GM19043 (cell line): Measurements from ENCODE around the gene SPTB.
"Not testable (repeated sequence)": the region's sequence is repeated elsewhere in the genome, so short reads cannot be mapped to it uniquely, and the experiment has no call there.

Experiments
- ATAC-seq: cut with Tn5 transposase; IDR thresholded peaks from one replicate; pipeline ENCODE4 v1.9.1; 2021; ENCODE audit warnings: low read depth; ENCODE audit not compliant: unreplicated experiment

Gene SPTB

GRCh38 chr14:64825006-64825405 is 54.7 kb downstream of the SPTB start:
- no peak for ATAC-seq

GRCh38 chr14:64824471-64824870 is 55.2 kb downstream of the SPTB start:
- no peak for ATAC-seq

GRCh38 chr14:64823305-64823861 is 56.3 kb downstream of the SPTB start:
- peak; percentile 71 for ATAC-seq

- no peak for ATAC-seq
Measured at GRCh38 chr14:64821651-64822050, 58.1 kb downstream of the SPTB start.

- ATAC-seq, result no peak
Measured at GRCh38 chr14:64818151-64818550, 61.6 kb downstream of the SPTB start.

- no peak for ATAC-seq
Measured at GRCh38 chr14:64817631-64818030, 62.1 kb downstream of the SPTB start.

- no peak for ATAC-seq
Measured at GRCh38 chr14:64816221-64816783, 63.4 kb downstream of the SPTB start.

GRCh38 chr14:64815257-64815656 is 64.5 kb downstream of the SPTB start:
- ATAC-seq, result no peak

GRCh38 chr14:64812412-64812811 is 67.3 kb downstream of the SPTB start:
- no peak for ATAC-seq

- ATAC-seq, result no peak
Measured at GRCh38 chr14:64811676-64812075, 68.0 kb downstream of the SPTB start.

- no peak for ATAC-seq
Measured at GRCh38 chr14:64808449-64808848, 71.3 kb downstream of the SPTB start.

GRCh38 chr14:64807551-64807950 is 72.2 kb downstream of the SPTB start:
- ATAC-seq, result no peak

- no peak for ATAC-seq
Measured at GRCh38 chr14:64806862-64807495, 72.7 kb downstream of the SPTB start.

GRCh38 chr14:64806202-64806861 is 73.4 kb downstream of the SPTB start:
- no peak for ATAC-seq

GRCh38 chr14:64805646-64806045 is 74.1 kb downstream of the SPTB start:
- ATAC-seq, result not testable (repeated sequence)

GRCh38 chr14:64804754-64805260 is 74.9 kb downstream of the SPTB start:
- no peak for ATAC-seq

- no peak for ATAC-seq
Measured at GRCh38 chr14:64801800-64802199, 77.9 kb downstream of the SPTB start.

- ATAC-seq, result no peak
Measured at GRCh38 chr14:64801046-64801445, 78.7 kb downstream of the SPTB start.

- ATAC-seq, result no peak
Measured at GRCh38 chr14:64800000-64800399, 79.7 kb downstream of the SPTB start.

GRCh38 chr14:64799555-64799954 is 80.2 kb downstream of the SPTB start:
- ATAC-seq, result no peak

- no peak for ATAC-seq
Measured at GRCh38 chr14:64796369-64796768, 83.3 kb downstream of the SPTB start.

- no peak for ATAC-seq
Measured at GRCh38 chr14:64795921-64796320, 83.8 kb downstream of the SPTB start.
